Breast epithelium (tissue), 3 donors: ENCODE data around the gene MPST.

Experiments used
- POLR2A ChIP-seq: fragments of 450-650 bp; IDR thresholded peaks from one replicate; pipeline ENCODE4 v1.6.1; 2016; ENCODE audit warnings: antibody characterized with exemption, mild to moderate bottlenecking, moderate library complexity
- TF ChIP-seq, protein P1 (sequence below), 3 donors: fragments of 450-650 bp; IDR thresholded peaks; one replicate each; pipeline ENCODE4 v1.5.1; 2016 to 2017; ENCODE audit warnings: antibody characterized with exemption in 3 of 3, mild to moderate bottlenecking in 3 of 3, moderate library complexity in 3 of 3

DNA sequence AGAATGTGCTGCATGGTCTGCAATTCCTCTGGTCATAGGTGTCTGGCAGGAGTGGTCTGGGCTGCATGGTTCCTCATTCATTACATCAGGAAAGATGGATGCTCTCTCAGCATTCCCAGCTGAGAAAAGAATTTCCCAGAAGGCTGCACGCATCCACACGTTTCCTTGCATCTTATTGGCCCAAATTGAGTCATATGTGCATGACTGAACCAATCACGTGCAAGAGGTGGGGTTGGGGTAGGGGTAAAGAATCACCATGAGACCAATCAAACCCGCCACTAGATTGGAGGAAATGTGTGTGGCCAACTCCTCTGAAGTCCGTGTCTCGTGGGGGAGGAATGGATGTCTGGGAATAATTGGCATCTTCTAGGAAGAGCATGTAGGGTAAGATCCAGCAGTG, 29.1 kb upstream of the MPST start:
- no peak for TF ChIP-seq POLR2A
- TF ChIP-seq, protein P1, sequence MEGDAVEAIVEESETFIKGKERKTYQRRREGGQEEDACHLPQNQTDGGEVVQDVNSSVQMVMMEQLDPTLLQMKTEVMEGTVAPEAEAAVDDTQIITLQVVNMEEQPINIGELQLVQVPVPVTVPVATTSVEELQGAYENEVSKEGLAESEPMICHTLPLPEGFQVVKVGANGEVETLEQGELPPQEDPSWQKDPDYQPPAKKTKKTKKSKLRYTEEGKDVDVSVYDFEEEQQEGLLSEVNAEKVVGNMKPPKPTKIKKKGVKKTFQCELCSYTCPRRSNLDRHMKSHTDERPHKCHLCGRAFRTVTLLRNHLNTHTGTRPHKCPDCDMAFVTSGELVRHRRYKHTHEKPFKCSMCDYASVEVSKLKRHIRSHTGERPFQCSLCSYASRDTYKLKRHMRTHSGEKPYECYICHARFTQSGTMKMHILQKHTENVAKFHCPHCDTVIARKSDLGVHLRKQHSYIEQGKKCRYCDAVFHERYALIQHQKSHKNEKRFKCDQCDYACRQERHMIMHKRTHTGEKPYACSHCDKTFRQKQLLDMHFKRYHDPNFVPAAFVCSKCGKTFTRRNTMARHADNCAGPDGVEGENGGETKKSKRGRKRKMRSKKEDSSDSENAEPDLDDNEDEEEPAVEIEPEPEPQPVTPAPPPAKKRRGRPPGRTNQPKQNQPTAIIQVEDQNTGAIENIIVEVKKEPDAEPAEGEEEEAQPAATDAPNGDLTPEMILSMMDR (IDR thresholded peaks at IDR 0.05) = no peak
